Activated CD4-positive, alpha-beta T cell treated with anti-CD3 and anti-CD28 coated beads, Interleukin-2, amount 50 U/mL, for 4 hours (primary cell): ENCODE results near the gene CRKL.

Experiments used
- DNase-seq, 2 experiments: peaks; one replicate each; pipeline ENCODE4 v3.0.0-alpha.2; 2020

CRKL gene

GRCh38 chr22:20983081-20983771 lies 66.0 kb downstream of the CRKL start:
- DNase-seq, result no peak

GRCh38 chr22:20985720-20986119 lies 68.5 kb downstream of the CRKL start:
- no peak for DNase-seq

- DNase-seq, result no peak
Measured at GRCh38 chr22:20986365-20986764, 69.2 kb downstream of the CRKL start.

GRCh38 chr22:20987375-20987774 lies 70.2 kb downstream of the CRKL start:
- DNase-seq, result no peak

GRCh38 chr22:20988573-20989322 lies 71.5 kb downstream of the CRKL start:
- no peak for DNase-seq

- no peak for DNase-seq
Measured at GRCh38 chr22:20989323-20990138, 72.3 kb downstream of the CRKL start.

GRCh38 chr22:20990184-20991180 lies 73.3 kb downstream of the CRKL start:
- no peak for DNase-seq

GRCh38 chr22:20991252-20992055 lies 74.2 kb downstream of the CRKL start:
- DNase-seq, result no peak

GRCh38 chr22:20992056-20992442 lies 74.8 kb downstream of the CRKL start:
- no peak for DNase-seq

- DNase-seq, result no peak
Measured at GRCh38 chr22:20992456-20993303, 75.5 kb downstream of the CRKL start.

- no peak for DNase-seq
Measured at GRCh38 chr22:20993304-20994127, 76.3 kb downstream of the CRKL start.

GRCh38 chr22:20994128-20994901 lies 77.1 kb downstream of the CRKL start:
- no peak for DNase-seq

GRCh38 chr22:20994902-20995241 lies 77.7 kb downstream of the CRKL start:
- DNase-seq, result no peak

GRCh38 chr22:20995329-20996030 lies 78.3 kb downstream of the CRKL start:
- no peak for DNase-seq

GRCh38 chr22:20996031-20996410 lies 78.8 kb downstream of the CRKL start:
- no peak for DNase-seq

GRCh38 chr22:20996598-20997535 lies 79.7 kb downstream of the CRKL start:
- no peak for DNase-seq
